PFSK-1 (cell line): ENCODE measurements around the gene TTN.

Source experiments
- FOXP2 ChIP-seq: optimal IDR thresholded peaks from 2 replicates; pipeline ENCODE3; 2011; ENCODE audit warnings: borderline replicate concordance, control low read depth, inconsistent platforms; ENCODE audit not compliant: insufficient read depth; ENCODE audit errors: extremely low read length, extremely low read depth
- POLR2AphosphoS5 ChIP-seq: IDR thresholded peaks from 2 replicates; pipeline ENCODE4 v1.6.1; 2012; ENCODE audit warnings: low read depth, mild to moderate bottlenecking, control low read depth, low read length, moderate library complexity
- REST ChIP-seq, 2 experiments: IDR thresholded peaks; 2 replicates each; pipeline versions ENCODE4 v1.6.1 to v1.8.0; 2011 to 2012; ENCODE audit warnings: low read depth in 2 of 2, low read length in 2 of 2, control low read depth in 1 of 2, inconsistent platforms in 1 of 2, mild to moderate bottlenecking in 1 of 2, moderate library complexity in 1 of 2; ENCODE audit not compliant: insufficient read depth in 1 of 2
- SIN3A ChIP-seq: IDR thresholded peaks from 2 replicates; pipeline ENCODE4 v1.6.1; 2012; ENCODE audit warnings: mild to moderate bottlenecking, low read length, moderate library complexity, borderline replicate concordance; ENCODE audit not compliant: insufficient read depth
- TAF1 ChIP-seq: IDR thresholded peaks from 2 replicates; pipeline ENCODE4 v1.6.1; 2012; ENCODE audit warnings: low read length, control low read depth, borderline replicate concordance; ENCODE audit not compliant: insufficient read depth

TTN gene

GRCh38 chr2:178530131-178530530 is 277.1 kb downstream of the TTN start:
- TF ChIP-seq REST (IDR thresholded peaks at IDR 0.05; ENCODE audit: insufficient read depth in 1 of 2, low read depth in 2 of 2, low read length in 2 of 2) (no peak), POLR2AphosphoS5 (no peak), TAF1 (no peak), FOXP2 (no peak), SIN3A (no peak)

GRCh38 chr2:178529194-178529593 is 278.0 kb downstream of the TTN start:
- TF ChIP-seq REST (IDR thresholded peaks at IDR 0.05; ENCODE audit: insufficient read depth in 1 of 2, low read depth in 2 of 2, low read length in 2 of 2) (no peak), SIN3A (no peak), TAF1 (no peak), FOXP2 (no peak), POLR2AphosphoS5 (no peak)

GRCh38 chr2:178528647-178529046 is 278.6 kb downstream of the TTN start:
- TF ChIP-seq POLR2AphosphoS5 (no peak), TAF1 (no peak), FOXP2 (no peak), SIN3A (no peak), REST (IDR thresholded peaks at IDR 0.05; ENCODE audit: insufficient read depth in 1 of 2, low read depth in 2 of 2, low read length in 2 of 2) (no peak)

GRCh38 chr2:178527592-178527991 is 279.6 kb downstream of the TTN start:
- TF ChIP-seq FOXP2 = no peak

- TF ChIP-seq TAF1 (no peak), FOXP2 (no peak), POLR2AphosphoS5 (no peak), REST (IDR thresholded peaks at IDR 0.05; ENCODE audit: insufficient read depth in 1 of 2, low read depth in 2 of 2, low read length in 2 of 2) (no peak), SIN3A (no peak)
Measured at GRCh38 chr2:178526256-178526655, 281.0 kb downstream of the TTN start.
